Gastroesophageal sphincter (tissue), 3 donors: ENCODE results near the gene TLE6.
A peak's percentile ranks its signal among the peaks of the same experiment; 100 is the strongest.

Source experiments
- CTCF ChIP-seq, 4 experiments: fragments of 200-600 bp in 2 of 4; fragments of 450-650 bp in 2 of 4; sonication (generic) in 1 of 4; IDR thresholded peaks; one replicate each; pipeline ENCODE4 v1.5.1; 2017 to 2019; ENCODE audit warnings: antibody characterized with exemption in 4 of 4, mild to moderate bottlenecking in 2 of 4, moderate library complexity in 2 of 4
- POLR2AphosphoS5 ChIP-seq: sonication (generic); formaldehyde crosslinking; IDR thresholded peaks from one replicate; pipeline ENCODE4 v1.6.1; 2017; ENCODE audit warnings: antibody characterized with exemption

GRCh38 chr19:2950286-2951124, 26.9 kb upstream of the TLE6 start:
- TF ChIP-seq CTCF (IDR thresholded peaks at IDR 0.05) (no peak), POLR2AphosphoS5 (peak; percentile 91)
